Bronchial epithelial cell (primary cell): ENCODE measurements around the gene ADNP2. TPM values are rescaled to one million over a fixed set of nuclear protein-coding genes. Genes with fewer than 3 reads are reported as not detected.
A peak's percentile ranks its signal among the peaks of the same experiment; 100 is the strongest.

Experiments
- DNase-seq: peaks from one replicate; pipeline ENCODE4 v3.0.0-alpha.2; 2010; ENCODE audit warnings: low read depth
- FAIRE-seq: peaks from 2 replicates; lab custom pipeline; 2011; peaks lifted over from hg19 to GRCh38; lab: Jason Lieb, UNC
- H3K27me3 ChIP-seq: 2 replicates; pipeline ENCODE4 v1.5.1; 2011; ENCODE audit warnings: low read length; ENCODE audit not compliant: control insufficient read depth, insufficient read depth
- H3K36me3 ChIP-seq: 2 replicates; pipeline ENCODE4 v1.5.1; 2011; ENCODE audit warnings: low read length; ENCODE audit not compliant: control insufficient read depth, insufficient read depth
- H3K4me3 ChIP-seq: 2 replicates; pipeline ENCODE4 v1.5.1; 2011; ENCODE audit warnings: mild to moderate bottlenecking, low read depth, low read length, control low read depth
- total RNA-seq: library from RNA; depleted of rRNA; stranded (reverse); fragments of >200 nt; gene quantifications from 2 replicates; pipeline ENCODE4 v1.2.1, GENCODE V29; 2014
- TF ChIP-seq, protein P1 (sequence below): IDR thresholded peaks from 2 replicates; pipeline ENCODE4 v1.5.1; 2011; ENCODE audit warnings: mild to moderate bottlenecking, moderate library complexity, low read length, control low read depth, inconsistent platforms; ENCODE audit not compliant: insufficient read depth, severe bottlenecking

ADNP2 gene
- total RNA-seq, 1 donor from 2014 or later = 21.6 TPM

DNA sequence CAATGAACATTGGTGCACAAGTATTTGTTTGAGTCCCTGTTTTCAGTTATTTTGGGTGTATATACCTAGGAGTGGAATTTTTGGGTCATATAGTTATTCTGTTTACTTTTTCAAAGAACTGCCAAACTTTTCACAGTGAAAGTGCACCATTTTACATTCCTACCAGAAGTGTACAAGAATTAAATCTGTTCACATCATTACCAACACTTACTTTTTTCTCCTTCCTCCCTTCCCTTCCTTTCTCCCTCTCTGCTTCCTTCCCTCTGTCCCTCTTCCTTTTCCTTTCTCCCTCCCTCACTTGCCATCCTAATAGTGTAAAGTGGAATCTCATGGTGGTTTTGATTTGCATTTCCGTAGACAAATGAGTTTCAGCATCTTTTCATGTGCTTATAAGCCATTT is 11.9 kb downstream of the ADNP2 start:
- Histone ChIP-seq H3K36me3 (peaks cover 3% of the 10 kb centered on the region), H3K4me3 (no peak overlapping the region), H3K27me3 (no peaks in the 10 kb centered on the region)
- FAIRE-seq (no peak), DNase-seq (no peak)
- TF ChIP-seq, protein P1, sequence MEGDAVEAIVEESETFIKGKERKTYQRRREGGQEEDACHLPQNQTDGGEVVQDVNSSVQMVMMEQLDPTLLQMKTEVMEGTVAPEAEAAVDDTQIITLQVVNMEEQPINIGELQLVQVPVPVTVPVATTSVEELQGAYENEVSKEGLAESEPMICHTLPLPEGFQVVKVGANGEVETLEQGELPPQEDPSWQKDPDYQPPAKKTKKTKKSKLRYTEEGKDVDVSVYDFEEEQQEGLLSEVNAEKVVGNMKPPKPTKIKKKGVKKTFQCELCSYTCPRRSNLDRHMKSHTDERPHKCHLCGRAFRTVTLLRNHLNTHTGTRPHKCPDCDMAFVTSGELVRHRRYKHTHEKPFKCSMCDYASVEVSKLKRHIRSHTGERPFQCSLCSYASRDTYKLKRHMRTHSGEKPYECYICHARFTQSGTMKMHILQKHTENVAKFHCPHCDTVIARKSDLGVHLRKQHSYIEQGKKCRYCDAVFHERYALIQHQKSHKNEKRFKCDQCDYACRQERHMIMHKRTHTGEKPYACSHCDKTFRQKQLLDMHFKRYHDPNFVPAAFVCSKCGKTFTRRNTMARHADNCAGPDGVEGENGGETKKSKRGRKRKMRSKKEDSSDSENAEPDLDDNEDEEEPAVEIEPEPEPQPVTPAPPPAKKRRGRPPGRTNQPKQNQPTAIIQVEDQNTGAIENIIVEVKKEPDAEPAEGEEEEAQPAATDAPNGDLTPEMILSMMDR = no peak

DNA sequence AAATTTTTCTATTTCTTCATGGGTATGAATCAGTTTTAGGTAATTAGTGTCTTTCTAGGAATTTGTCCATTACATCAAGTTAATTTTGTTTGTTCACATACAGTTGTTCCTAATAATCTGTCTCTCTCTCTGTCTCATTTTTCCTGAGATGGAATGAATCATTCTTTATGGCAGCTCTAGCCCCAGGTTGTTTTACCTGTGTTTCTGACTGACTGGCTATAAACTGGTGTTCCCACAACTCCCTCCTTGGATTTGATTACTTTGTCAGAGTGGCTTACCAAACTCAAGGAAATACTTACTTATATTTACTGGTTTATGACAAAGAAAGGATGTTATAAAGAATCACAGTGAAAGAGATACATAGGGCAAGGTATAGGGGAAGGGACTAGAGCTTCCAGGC is 15.1 kb downstream of the ADNP2 start:
- FAIRE-seq (no peak), DNase-seq (peak; percentile 69)
- H3K36me3 ChIP-seq = no peaks in the 10 kb centered on the region
- TF ChIP-seq, protein P1 = no peak
- no peaks in the 10 kb centered on the region for H3K27me3 ChIP-seq
- H3K4me3 ChIP-seq = no peak overlapping the region

DNA sequence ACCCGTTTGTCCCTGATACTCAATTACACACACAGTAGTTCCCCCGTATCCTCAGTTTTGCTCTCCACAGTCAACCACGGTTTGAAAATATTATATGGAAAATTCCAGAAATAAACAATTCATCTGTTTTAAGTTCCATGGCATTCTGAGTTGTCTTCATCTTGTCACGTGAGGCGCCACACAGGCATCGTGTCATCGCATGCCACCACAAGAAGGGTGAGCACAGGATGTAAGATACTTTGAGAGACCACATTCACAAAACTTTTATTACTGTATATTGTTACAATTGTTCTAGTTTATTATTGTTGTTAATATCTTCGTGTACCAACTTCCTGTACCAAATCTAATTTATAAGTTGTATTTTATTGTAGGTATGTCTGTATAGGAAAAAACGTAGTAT is 17.7 kb downstream of the ADNP2 start:
- Histone ChIP-seq H3K4me3 (no peak overlapping the region), H3K36me3 (no peaks in the 10 kb centered on the region), H3K27me3 (no peaks in the 10 kb centered on the region)
- TF ChIP-seq, protein P1 = no peak
- no peak for DNase-seq
- no peak for FAIRE-seq

DNA sequence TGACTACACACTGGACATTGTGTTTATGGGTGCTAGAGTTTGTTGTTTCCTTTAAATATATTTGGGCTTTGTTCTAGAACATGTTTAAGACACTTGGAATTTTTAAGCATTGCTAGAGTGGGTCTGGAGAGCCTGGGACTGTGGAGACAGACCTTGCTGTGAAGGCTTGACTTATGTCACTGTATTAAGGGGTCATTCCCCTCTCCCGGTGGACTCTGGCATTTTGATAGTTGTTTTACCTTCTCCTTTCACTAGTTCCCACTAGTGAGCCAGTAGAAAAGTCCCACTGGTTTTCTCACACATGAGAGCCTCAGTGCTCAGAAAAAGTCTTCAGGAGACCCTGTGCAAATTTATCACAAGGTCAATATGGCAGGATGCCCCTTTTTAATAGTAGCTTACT is 18.6 kb downstream of the ADNP2 start:
- H3K4me3 ChIP-seq = no peak overlapping the region
- DNase-seq = no peak
- FAIRE-seq = no peak
- TF ChIP-seq, protein P1 = no peak
- no peaks in the 10 kb centered on the region for H3K27me3 ChIP-seq
- no peaks in the 10 kb centered on the region for H3K36me3 ChIP-seq

DNA sequence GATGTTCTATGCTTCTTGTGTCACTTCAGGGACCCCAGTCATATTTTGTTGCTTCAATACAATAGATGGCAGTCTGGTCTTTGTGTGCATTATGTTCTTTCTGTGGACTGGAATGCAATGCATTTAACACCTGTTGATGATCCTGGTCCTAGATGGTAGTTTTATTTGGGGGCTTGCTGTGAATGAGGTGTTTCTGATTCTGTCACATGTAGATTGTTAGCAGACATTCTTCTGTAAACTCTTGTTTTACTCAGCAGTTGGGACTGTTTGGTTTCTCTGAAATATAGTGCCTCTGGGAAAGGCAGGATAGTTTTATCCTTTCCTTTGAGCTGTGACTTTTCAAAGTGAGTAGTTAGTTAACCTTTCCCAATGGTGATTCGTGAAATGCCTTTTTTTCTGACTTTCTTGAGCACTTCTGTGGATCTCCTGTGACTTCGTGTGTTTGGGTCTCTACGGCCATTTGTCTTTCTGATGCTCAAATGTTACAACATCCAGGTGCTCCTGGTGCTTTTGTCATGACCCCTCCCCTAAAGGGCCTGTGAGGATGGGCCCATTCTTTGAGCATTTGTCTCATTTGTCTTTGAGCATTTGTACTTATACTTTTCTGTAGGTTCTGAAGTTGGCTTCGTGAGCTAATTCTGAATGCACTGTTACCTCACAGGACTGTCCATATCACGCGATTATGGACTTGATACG is 20.8 kb downstream of the ADNP2 start:
- Histone ChIP-seq H3K27me3 (no peaks in the 10 kb centered on the region), H3K4me3 (no peak overlapping the region), H3K36me3 (peaks cover 1% of the 10 kb centered on the region)
- TF ChIP-seq, protein P1 = no peak
- no peak for FAIRE-seq
- no peak for DNase-seq

DNA sequence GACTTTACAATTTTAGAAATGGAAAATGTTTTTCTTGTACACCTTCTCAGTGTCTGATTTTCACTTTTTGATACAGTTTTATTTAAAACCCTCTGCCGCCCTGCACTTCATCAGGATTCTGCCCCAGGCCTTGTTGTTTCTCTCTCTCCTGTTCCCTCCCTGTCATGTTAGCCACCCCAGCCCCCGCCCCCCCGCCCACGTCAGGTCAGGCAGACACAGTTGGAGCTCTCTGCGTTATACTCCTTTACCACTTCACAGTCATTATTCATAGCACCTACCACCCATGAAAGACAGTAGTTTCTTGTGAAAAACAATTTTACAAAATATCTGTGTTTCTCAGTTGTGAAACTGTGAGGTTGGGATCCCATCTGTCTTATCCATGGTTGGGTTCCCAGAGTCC is 21.5 kb downstream of the ADNP2 start:
- TF ChIP-seq, protein P1 = no peak
- Histone ChIP-seq H3K27me3 (no peaks in the 10 kb centered on the region), H3K36me3 (peaks cover 1% of the 10 kb centered on the region), H3K4me3 (no peak overlapping the region)
- no peak for DNase-seq
- FAIRE-seq = no peak
